ELF-1 (cell line): Measurements from ENCODE around the gene PLCXD1.
"Not testable (repeated sequence)": the region's sequence is repeated elsewhere in the genome, so short reads cannot be mapped to it uniquely, and the experiment has no call there.

Experiments
- DNase-seq: peaks from one replicate; pipeline ENCODE4 v3.0.0-alpha.2; 2016; ENCODE audit warnings: low read depth, low spot score

The PLCXD1 gene

DNA sequence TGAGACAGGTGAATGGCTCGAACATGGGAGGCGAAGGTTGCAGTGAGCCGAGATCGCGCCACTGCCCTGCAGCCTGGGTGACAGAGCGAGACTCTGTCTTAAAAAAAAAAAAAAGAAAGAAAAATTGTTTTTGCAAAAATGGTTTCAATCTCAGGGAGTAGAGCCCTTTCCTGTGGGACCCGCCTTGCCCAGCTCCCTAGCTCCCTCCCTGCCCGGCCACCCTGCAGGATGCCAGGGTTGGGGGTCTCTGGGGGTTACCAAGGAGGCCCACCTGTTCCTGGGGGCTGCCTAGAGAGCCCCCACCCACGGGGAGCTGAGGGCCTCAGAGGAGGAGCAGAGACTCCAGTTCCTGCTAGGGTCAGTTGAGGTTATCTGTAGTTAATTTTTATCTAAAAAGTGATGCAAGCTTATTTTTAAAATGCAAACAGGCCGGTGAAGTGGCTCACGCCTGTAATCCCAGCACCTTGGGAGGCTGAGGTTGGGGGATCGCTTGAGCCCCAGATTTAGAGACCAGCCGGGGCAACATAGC is 18.7 kb upstream of the PLCXD1 start:
- DNase-seq = no peak

DNA sequence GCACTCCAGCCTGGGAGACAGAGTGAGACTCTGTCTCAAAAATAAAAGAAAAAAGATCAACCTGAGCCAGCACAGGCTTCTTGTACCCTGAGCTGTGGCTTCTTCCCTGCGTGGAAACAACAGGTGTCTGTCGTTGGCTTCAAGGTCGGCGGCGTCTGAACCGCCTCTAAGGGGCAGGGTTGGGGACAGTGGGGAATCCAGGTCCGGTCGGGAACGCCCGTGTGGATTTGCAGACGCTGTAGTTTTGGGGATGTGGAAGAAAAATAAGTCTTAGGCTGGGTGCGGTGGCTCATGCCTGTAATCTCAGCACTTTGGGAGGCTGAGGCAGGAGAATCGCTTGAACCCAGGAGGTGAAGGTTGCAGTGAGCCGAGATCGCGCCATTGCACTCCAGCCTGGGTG is 17.2 kb upstream of the PLCXD1 start:
- DNase-seq = not testable (repeated sequence)

DNA sequence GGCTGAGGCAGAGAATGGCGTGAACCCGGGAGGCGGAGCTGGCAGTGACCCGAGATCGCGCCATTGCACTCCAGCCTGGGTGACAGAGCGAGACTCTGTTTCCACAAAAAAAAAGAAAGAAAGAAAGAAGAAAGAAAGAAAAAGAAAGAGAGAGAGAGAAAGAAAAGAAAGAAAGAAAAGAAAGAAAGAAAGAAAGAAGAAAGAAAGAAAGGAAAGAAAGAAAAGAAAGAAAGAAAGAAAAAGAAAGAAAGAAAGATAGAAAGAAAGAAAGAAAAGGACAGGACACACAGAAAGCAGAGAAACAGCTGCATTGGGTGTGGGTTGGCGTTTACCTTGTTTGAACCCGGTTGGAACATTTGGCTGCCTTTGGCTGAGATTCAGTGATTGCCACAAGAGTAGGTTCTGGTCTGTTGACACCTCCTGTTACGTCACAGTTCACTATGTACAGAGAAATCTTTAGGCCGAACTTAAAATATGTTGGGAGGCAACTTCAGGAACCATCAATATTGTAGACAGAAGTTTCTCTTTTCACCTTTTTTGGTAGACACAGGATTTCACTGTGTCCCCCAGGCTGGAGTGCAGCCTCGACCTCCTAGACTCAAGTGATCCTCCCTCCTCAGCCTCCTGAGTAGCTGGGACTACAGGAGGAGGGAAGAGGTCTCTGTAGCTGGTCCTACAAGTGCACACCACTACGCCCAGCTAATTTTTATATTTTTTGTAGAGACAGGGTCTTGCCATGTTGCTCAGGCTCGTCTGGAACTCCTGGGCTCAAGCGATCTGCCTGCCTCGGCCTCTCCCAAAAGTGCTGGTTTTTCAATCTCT is 16.3 kb upstream of the PLCXD1 start:
- no peak for DNase-seq

DNA sequence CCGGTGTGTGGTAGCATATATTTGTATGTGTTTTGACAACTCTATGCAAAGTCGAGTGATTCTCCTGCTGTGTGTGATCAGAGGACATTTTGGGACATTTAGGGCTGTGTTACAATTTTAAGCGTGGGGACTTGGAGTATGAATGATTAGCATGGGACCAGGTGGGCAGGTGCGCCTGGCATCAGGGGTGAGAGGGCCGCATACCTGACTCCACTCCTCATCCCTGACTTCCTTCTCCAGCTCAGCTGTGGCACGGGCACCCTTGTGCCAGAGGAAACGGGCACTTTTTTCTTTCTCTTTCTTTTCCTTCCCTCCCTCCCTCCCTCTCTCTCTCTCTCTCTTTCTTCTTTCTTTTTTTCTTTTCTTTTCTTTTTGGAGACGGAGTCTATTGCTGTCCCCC is 15.7 kb upstream of the PLCXD1 start:
- DNase-seq = no peak

DNA sequence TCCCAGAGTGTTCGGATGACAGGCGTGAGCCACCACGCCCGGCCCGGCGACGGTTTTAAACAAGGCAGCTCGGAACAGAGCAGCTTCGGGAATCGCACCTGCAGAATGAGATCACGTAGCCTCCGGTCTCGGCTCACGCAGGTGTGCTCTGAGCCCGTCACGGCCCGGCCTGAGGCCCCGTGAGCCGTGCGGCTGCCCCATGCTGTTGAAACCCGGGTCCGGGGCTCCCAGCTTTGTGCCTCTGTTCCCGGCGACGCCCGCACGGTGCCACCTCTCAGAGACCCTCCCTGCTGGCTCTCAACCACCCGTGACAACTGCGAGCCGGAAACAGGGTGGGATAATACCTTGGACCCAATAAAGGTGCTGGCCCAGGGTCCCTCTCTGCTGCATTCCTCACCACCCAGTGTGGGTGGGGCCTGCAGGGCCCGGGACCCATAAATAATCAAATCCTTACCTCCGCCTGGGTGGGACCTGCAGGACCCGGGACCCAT is 13.4 kb upstream of the PLCXD1 start:
- DNase-seq = no peak

DNA sequence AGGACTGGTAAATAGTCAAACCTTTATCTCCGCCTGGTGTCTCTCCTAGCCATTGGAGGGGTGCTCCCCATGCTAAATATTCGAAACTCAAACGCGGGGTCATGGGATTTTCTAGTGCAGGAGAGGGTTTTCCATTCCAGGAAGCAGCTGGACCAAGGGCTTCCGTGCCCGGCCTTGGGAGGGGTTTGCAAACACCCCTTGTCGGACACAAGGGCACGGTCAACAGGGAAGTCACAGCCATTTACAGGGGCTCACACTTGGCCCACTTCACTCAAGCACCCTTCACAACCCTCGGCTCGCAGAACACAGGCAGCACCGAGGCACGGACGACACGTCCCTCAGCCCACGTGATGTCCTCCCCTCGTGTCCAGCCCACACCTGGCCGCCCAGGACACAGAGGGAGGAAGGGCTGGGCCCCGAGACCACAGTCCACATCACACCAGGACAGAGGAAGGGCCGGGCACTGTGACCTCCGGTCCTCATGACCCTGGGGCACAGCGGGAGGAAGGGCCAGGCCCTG is 10.3 kb upstream of the PLCXD1 start:
- no peak for DNase-seq

DNA sequence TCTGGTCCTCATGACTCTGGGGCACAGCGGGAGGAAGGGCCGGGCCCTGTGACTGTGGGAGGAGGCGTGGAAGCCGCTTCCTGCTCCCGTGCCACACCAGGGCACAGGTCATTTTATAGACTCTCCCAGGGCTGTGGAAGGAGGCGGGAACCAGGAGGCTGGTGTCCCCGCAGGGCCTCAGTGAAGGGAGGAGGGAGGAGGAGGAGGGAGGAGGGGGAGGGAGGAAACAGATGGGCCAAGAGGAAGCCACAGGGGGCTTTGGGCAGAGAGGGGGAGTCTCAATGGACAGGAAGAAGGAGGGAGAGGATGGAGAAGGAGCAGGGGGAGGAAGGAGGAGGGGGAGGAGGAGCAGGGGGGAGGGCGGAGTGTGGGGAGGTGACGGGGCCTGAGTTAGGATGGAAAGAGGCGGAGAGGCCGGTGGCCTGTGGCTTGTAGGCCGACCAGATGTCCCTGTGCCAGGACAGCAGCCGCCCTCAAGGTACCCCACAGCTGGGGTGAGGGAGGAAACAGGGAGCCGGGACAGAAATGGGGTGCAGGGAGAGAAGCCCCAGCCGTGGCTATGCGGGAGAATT is 6.2 kb upstream of the PLCXD1 start:
- peak; percentile 41 for DNase-seq

DNA sequence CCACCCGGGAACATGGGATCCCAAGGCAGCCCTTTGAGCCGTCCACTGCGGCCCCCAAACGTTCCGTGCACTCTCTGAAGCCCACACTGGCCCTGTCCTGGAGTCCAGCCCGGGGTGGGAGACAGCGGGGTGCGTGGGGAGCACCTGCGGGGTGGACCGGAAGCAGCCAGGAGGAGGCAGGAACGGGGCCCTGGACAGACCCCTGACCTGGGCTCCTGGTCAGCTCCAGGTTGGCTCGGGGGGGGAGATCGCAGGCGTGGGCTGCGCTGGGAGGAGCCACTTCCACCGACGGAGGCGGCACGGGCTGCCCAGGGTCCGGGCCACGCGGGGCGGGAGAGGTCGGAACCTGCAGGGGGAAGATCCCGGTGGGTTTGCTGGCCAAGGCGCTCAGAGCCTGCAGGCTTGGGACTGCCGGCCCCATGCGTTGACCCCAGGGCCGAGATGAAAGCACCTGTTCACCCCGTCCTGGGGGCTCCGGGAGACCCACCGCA is 5.7 kb upstream of the PLCXD1 start:
- no peak for DNase-seq

DNA sequence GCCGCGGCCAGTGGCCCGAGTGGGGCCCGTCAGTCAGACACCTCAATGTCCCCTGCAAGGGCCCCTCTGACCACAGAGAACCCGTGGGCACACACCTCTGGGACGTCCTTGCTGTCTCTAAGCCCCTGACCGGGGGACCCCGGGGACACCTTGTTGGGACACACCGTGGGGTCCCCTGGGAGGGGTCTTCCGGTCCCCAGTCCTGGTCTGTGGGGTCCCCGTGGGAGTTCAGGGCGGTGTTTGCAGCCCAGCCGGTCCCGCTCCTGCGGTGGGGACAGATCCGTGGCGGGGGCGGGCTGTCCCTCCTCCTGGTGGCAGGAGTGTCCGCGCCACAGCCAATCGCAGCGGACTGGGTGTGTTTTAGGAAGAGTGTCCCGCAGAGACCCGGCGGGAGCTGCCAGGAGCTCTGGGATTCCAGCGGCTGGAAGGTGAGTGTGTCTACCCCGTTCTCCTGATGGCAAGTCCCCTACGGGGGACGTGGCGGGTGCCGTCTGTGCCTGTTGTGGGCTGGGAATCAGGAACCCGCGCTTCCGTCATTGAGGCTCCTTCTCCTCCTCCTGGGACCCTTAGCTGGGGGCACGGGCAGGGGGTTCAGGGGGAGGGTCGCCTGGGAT is 5.1 kb upstream of the PLCXD1 start:
- peak; percentile 80 for DNase-seq

DNA sequence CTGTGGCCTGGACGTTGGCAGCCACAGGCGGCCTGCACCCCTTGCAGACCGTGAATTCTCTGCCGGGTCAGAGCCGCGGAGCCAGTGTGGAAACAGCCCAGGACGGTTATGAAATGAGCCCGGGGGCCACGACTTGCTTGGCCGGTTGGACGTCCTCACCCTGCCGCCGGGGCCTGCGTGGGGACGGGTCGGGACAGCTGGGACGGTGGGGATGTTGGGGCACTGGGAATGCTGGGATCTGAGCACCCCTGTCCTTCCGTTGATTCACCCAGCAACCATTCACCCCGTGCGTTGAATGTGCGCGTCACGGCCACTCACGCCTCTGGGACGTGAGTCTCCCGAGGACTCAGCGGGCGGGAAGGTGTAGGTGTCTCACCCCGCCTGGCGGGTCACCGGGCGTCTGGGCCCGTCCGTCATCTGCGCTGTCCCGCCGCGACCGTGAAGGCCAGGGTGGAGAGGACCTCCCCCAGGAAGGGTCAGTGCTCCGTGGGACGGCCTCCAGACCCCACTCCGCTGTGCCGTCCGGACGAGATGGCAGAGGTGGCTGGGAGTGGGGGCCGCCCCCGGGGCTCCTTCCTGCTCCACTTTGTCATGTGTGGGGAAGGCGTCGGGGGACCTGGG is 4.5 kb upstream of the PLCXD1 start:
- peak; percentile 51 for DNase-seq

DNA sequence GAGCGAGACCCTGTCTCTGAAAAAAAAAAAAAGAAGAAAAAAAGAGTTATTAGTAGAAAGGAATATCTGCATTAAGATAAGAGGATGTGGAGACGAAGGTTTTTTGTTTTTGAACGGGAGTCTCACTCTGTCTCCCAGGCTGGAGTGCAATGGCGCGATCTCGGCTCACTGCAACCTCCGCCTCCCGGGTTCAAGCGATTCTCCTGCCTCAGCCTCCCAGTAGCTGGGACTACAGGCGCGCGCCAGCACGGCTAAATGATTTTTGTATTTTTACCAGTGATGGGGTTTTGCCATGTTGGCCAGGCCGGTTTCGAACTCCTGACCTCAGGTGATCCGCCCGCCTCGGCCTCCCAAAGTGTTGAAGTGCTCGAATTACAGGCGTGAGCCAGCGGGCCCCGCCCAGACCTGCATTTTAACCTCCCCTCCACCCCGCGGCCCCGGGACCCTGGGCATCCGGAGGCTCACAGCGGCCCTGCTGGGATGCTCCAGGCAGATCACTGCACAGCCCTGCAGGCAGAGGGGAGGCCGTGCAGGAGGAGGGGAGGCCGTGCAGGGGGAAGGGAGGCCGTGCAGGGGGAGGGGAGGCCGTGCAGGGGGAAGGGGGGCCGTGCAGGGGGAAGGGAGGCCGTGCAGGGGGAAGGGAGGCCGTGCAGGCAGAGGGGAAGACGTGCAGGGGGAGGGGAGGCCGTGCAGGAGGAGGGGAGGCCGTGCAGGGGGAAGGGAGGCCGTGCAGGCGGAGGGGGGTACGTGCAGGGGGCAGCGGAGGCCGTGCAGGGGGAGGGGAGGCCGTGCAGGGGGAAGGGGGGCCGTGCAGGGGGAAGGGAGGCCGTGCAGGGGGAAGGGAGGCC is 1.2 kb upstream of the PLCXD1 start:
- DNase-seq = peak; percentile 51

DNA sequence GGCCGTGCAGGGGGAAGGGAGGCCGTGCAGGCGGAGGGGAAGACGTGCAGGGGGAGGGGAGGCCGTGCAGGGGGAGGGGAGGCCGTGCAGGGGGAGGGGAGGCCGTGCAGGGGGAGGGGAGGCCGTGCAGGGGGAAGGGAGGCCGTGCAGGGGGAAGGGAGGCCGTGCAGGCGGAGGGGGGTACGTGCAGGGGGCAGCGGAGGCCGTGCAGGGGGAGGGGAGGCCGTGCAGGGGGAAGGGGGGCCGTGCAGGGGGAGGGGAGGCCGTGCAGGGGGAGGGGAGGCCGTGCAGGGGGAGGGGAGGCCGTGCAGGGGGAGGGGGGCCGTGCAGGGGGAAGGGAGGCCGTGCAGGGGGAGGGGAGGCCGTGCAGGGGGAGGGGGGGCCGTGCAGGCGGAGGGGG is 459 bp upstream of the PLCXD1 start:
- DNase-seq = not testable (repeated sequence)

DNA sequence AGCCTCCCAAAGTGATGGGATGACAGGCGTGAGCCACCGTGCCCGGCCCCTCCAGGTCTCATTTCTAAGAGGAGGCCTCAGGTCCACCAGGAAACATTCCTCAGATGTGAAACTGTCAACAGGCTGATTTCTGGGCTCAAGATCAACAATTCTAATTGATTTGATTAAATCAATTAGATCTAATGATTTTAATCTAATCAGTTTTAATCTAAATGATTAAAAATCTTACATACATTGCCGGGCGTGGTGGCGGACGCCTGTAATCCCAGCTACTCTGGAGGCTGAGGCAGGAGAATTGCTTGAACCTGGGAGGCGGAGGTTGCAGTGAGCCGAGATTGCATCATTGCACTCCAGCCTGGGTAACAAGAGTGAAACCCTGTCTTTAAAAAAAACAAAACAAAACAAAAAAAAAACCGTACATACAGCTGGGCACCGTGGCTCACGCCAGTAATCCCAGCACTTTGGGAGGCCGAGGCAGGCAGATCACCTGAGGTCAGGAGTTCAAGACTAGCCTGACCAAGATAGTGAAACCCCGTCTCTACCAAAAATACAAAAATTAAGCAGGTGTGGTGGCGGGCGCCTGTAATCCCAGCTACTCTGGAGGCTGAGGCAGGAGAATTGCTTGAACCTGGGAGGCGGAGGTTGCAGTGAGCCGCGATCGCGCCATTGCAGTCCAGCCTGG is 960 bp downstream of the PLCXD1 start:
- peak; percentile 41 for DNase-seq

DNA sequence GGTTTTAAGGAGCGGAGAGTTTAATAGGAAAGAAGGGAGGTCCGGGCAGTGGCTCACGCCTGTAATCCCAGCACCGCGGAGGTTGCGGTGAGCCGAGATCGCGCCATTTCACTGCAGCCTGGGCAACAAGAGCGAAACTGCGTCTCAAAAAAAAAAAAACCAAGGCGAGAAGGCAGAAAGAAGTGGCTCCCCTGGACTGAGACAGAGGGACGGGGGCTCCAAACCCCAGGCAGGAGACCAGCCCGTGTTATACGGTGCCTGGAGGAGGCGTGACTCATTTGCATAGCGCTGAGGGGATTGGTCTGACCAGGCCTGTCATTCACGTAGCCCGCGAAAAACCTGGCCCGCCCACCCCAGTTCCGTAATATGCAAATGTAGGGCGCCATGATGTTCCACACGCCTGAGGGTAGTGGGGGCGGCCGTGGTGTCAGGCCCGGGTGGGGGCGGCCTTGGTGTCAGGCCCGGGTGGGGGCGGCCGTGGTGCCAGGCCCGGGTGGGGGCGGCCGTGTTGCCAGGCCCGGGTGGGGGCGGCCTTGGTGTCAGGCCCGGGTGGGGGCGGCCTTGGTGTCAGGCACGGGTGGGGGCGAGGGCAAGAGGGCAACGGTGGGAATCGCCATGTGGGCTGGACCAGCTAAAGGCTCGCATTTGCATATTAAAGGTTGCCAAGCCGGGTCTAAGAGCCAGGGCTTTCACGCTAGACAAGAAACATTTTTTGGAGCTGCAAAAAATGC is 2.1 kb downstream of the PLCXD1 start:
- peak; percentile 97 for DNase-seq

DNA sequence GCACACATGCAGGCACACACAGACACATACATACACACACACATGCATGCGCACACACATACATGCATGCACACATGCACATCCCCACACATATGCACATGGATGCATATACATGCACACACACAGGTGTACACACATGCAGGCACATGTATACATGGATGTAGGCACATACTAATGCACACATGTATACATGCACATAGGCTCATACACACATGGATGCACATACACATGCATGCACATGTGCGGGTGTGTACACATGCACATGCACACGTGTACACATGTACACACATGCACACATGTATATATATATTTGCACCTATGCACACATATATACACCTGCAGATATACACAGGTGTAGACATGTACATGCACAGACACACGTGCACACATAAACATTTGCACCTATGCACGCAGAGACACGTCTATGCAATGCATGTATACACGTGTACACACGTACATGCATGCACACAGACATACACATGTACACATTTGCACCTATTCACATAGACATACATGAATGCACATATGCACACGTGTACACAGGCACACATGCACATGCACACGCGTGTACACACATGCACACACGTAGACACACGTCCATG is 4.0 kb downstream of the PLCXD1 start:
- DNase-seq = no peak

DNA sequence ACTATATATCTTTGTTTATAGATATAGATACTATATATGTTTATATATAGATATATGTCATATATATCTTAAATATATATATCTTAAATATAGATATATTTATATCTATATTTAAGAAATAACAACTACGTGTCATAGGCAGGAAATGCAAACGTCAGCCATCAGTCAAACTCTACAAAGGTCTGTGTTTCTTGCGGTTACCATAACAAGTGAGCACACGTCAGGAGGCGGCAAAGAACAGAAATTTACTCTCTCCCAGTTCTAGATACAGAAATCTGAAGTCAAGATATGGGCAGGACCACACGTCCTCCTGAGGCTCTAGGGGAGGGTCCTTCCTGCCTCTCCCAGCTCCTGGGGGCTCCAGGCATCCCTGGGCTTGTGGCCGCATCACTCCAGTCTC is 6.5 kb downstream of the PLCXD1 start:
- DNase-seq = no peak

DNA sequence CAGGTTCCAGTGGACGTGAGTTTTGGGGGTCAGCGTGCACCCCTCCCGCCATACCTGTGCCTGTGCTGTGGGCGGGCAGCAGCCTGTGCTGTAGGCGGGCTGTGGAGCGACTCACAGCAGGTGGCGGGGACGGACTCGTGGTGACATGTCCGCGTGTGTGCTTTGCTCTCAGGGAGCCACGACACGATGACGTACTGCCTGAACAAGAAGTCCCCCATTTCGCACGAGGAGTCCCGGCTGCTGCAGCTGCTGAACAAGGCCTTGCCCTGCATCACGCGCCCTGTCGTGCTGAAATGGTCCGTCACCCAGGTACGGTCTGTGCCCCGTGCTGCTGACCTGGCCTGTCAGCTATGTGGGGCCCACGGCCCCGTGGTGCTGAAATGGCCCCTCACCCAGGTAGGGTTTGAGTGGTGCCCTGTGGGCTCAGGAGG is 7.4 kb downstream of the PLCXD1 start:
- DNase-seq = no peak

DNA sequence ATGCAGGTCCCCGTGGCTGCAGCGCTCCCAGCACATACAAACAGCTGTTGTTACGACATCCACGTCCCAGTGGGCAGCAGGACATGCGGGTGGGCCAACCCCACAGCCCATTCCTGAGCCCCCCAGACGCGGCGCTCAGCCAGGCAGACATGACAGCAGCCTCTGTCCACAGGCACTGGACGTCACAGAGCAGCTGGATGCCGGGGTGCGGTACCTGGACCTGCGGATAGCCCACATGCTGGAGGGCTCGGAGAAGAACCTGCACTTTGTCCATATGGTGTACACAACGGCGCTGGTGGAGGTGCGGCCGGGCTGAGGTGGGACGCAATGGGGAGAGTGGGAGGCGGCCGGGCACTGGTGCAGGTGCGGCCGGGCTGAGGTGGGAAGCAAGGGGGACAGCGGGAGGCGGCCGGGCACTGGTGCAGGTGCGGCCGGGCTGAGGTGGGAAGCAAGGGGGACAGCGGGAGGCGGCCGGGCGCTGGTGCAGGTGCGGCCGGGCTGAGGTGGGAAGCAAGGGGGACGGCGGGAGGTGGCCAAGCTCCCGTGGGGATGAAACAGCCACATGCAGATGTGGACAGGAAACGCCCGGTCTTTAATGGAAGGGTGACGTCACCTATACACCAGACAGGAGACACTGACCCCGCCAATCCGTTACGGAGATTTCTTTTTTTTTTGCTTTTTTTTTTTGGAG is 9.4 kb downstream of the PLCXD1 start:
- no peak for DNase-seq
